Breast epithelium (tissue), 3 donors: ENCODE measurements around the gene ANKRD17.

Experiments used
- CTCF ChIP-seq, 3 donors: fragments of 450-650 bp; IDR thresholded peaks; one replicate each; pipeline ENCODE4 v1.5.1; 2016 to 2017; ENCODE audit warnings: antibody characterized with exemption in 3 of 3, mild to moderate bottlenecking in 3 of 3, moderate library complexity in 3 of 3
- POLR2A ChIP-seq: fragments of 450-650 bp; IDR thresholded peaks from one replicate; pipeline ENCODE4 v1.6.1; 2016; ENCODE audit warnings: antibody characterized with exemption, mild to moderate bottlenecking, moderate library complexity

DNA sequence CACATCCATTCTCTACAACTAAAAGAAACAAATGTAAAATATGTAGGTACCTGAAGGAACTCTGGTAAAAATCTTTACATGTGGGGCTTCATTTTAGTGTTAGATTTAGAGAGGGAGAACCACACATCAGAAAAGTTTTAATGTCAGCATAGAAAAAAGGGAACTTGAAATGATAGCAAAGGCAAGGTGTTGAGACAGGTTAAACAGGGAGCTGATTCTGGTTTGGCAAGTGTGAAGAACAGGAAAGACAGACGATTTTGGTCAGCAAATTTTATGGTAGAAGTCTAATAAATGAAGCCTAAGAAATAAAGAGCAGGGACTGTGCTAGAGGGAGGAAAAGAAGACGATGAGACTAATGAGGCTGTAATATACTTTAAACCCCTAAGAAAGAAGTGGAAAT lies 121.5 kb downstream of the ANKRD17 start:
- TF ChIP-seq CTCF (IDR thresholded peaks at IDR 0.05) (no peak), POLR2A (no peak)
